Endodermal cell (in vitro differentiated cells): ENCODE measurements around the gene OSBPL3. TPM values are rescaled to one million over a fixed set of nuclear protein-coding genes. Genes with fewer than 3 reads are reported as not detected.

Experiments
- DNase-seq: peaks from one replicate; pipeline ENCODE4 v3.0.0-alpha.2; 2017
- H3K27ac ChIP-seq: 2 replicates; pipeline ENCODE4 v1.5.1; 2013; ENCODE audit warnings: mild to moderate bottlenecking, low read depth, low read length, moderate library complexity
- H3K27me3 ChIP-seq: 2 replicates; pipeline ENCODE4 v1.6.1; 2013; ENCODE audit warnings: mild to moderate bottlenecking, low read length, moderate library complexity; ENCODE audit not compliant: insufficient read depth, control insufficient read depth, poor library complexity, severe bottlenecking
- H3K36me3 ChIP-seq: 2 replicates; pipeline ENCODE4 v1.7.0; 2013; ENCODE audit warnings: mild to moderate bottlenecking, low read length, moderate library complexity; ENCODE audit not compliant: control insufficient read depth, insufficient read depth
- H3K4me1 ChIP-seq: one replicate; pipeline ENCODE4 v1.7.0; 2013; ENCODE audit warnings: low read length; ENCODE audit not compliant: control insufficient read depth, insufficient read depth
- H3K4me3 ChIP-seq: 2 replicates; pipeline ENCODE4 v1.5.1; 2013; ENCODE audit warnings: mild to moderate bottlenecking, low read length, moderate library complexity
- H3K9ac ChIP-seq: 2 replicates; pipeline ENCODE4 v1.6.1; 2013; ENCODE audit warnings: mild to moderate bottlenecking, low read length, moderate library complexity; ENCODE audit not compliant: poor library complexity, severe bottlenecking; ENCODE audit errors: extremely low read depth
- H3K9me3 ChIP-seq: 2 replicates; pipeline ENCODE4 v1.6.1; 2013; ENCODE audit warnings: mild to moderate bottlenecking, low read length, moderate library complexity; ENCODE audit not compliant: control insufficient read depth
- H3K27ac Mint-ChIP-seq: 2 replicates; pipeline ENCODE4 v1.8.0; 2020; ENCODE audit warnings: mixed read lengths
- H3K27me3 Mint-ChIP-seq: 2 replicates; pipeline ENCODE4 v1.8.0; 2021; ENCODE audit warnings: mild to moderate bottlenecking, mixed read lengths; ENCODE audit not compliant: insufficient read depth
- H3K36me3 Mint-ChIP-seq: 2 replicates; pipeline ENCODE4 v1.8.0; 2020; ENCODE audit warnings: low read depth, mixed read lengths
- H3K4me1 Mint-ChIP-seq: 2 replicates; pipeline ENCODE4 v1.8.0; 2020; ENCODE audit warnings: mixed read lengths
- H3K4me3 Mint-ChIP-seq: 2 replicates; pipeline ENCODE4 v1.8.0; 2020; ENCODE audit warnings: mild to moderate bottlenecking, moderate library complexity, mixed read lengths
- H3K9me3 Mint-ChIP-seq: 2 replicates; pipeline ENCODE4 v1.8.0; 2020; ENCODE audit warnings: mild to moderate bottlenecking, mixed read lengths
- CTCF ChIP-seq: fragments of 200-600 bp; sonication (generic); conservative IDR thresholded peaks from 2 replicates; pipeline ENCODE4 v1.5.0; 2021; ENCODE audit warnings: antibody characterized with exemption, mild to moderate bottlenecking
- WGBS, 2 experiments: methylation state at CpG; one replicate each; pipeline versions ENCODE4 v1.1.5 to v1.1.7; 2013; ENCODE audit warnings: missing lambda C conversion rate in 2 of 2, mixed read lengths in 1 of 2; ENCODE audit not compliant: insufficient coverage in 1 of 2, insufficient read length in 1 of 2; 5-methylcytosine and 5-hydroxymethylcytosine counted together
- total RNA-seq, 2 donors: library from RNA; stranded (reverse); fragmentation: NEBNext Ultra II Directional in 1 of 2; extraction: Animal tissue kit (Norgen Biotek cat#: 25700) in 1 of 2; gene quantifications; 2 replicates in 1 of 2; 3 replicates in 1 of 2; pipeline ENCODE4 v1.2.1, GENCODE V29; 2021

Gene OSBPL3
- total RNA-seq, 2 donors from 2014 or later, result 9.8 to 11.3 TPM

- H3K4me1 Mint-ChIP-seq, result peaks cover 4% of the 10 kb centered on the region
- no peak overlapping the region for H3K4me3 Mint-ChIP-seq
- Histone ChIP-seq H3K9ac (no peak overlapping the region), H3K9me3 (no peaks in the 10 kb centered on the region), H3K4me3 (no peak overlapping the region), H3K36me3 (no peaks in the 10 kb centered on the region), H3K27me3 (no peaks in the 10 kb centered on the region), H3K27ac (peak overlapping the region; percentile 36), H3K4me1 (no peaks in the 10 kb centered on the region)
- DNase-seq, result no peak
- no peaks in the 10 kb centered on the region for H3K36me3 Mint-ChIP-seq
- H3K27me3 Mint-ChIP-seq, result no peaks in the 10 kb centered on the region
- WGBS, 2 experiments, result 87 to 100% methylated on average over 1 to 3 of the region's 3 CpGs
- no peak for TF ChIP-seq CTCF
- H3K27ac Mint-ChIP-seq, result no peak overlapping the region
- no peaks in the 10 kb centered on the region for H3K9me3 Mint-ChIP-seq
Measured at GRCh38 chr7:24932389-24932788, 47.6 kb downstream of the OSBPL3 start.

GRCh38 chr7:24931844-24932243 is 48.1 kb downstream of the OSBPL3 start:
- Mint-ChIP-seq H3K4me3 (no peak overlapping the region), H3K27me3 (no peaks in the 10 kb centered on the region), H3K36me3 (no peaks in the 10 kb centered on the region), H3K4me1 (peaks cover 4% of the 10 kb centered on the region), H3K27ac (no peak overlapping the region), H3K9me3 (no peaks in the 10 kb centered on the region)
- DNase-seq, result no peak
- H3K4me3 ChIP-seq, result no peak overlapping the region
- H3K4me1 ChIP-seq, result no peaks in the 10 kb centered on the region
- H3K27ac ChIP-seq, result no peak overlapping the region
- no peaks in the 10 kb centered on the region for H3K27me3 ChIP-seq
- no peaks in the 10 kb centered on the region for H3K9me3 ChIP-seq
- no peaks in the 10 kb centered on the region for H3K36me3 ChIP-seq
- WGBS, 2 experiments, result 86 to 93% methylated on average over 1 to 3 of the region's 3 CpGs
- TF ChIP-seq CTCF, result no peak
- H3K9ac ChIP-seq, result no peak overlapping the region

GRCh38 chr7:24930856-24931255 is 49.1 kb downstream of the OSBPL3 start:
- Mint-ChIP-seq H3K27ac (no peak overlapping the region), H3K36me3 (no peaks in the 10 kb centered on the region), H3K4me1 (peaks cover 4% of the 10 kb centered on the region), H3K27me3 (no peaks in the 10 kb centered on the region), H3K9me3 (no peaks in the 10 kb centered on the region), H3K4me3 (no peak overlapping the region)
- Histone ChIP-seq H3K4me1 (no peaks in the 10 kb centered on the region), H3K36me3 (no peaks in the 10 kb centered on the region), H3K9me3 (no peaks in the 10 kb centered on the region), H3K27ac (no peak overlapping the region), H3K9ac (no peak overlapping the region), H3K27me3 (no peaks in the 10 kb centered on the region), H3K4me3 (no peak overlapping the region)
- no peak for TF ChIP-seq CTCF
- DNase-seq, result no peak
- 100% methylated on average over 1 of the region's 1 CpG for WGBS, 2 experiments
